Astrocyte of the hippocampus (primary cell): ENCODE measurements around the gene PCDHGA6.
A peak's percentile ranks its signal among the peaks of the same experiment; 100 is the strongest.

Experiments
- DNase-seq: peaks from one replicate; pipeline ENCODE4 v3.0.0; 2011; ENCODE audit warnings: low read depth, low spot score

Gene PCDHGA6

GRCh38 chr5:141419074-141419880, 45.6 kb downstream of the PCDHGA6 start:
- no peak for DNase-seq

- DNase-seq = peak; percentile 69
These were observed 47.3 kb downstream of the PCDHGA6 start, which contains the start of gene PCDHGA11 for GRCh38 chr5:141420855-141421488. TSS of gene PCDHGA11 (plus strand) at chr5:141421051. CDS start at chr5:141421228, 177 bp downstream.

- DNase-seq = no peak
These were observed 47.8 kb downstream of the PCDHGA6 start for GRCh38 chr5:141421489-141421855.

- DNase-seq = no peak
These were observed 49.1 kb downstream of the PCDHGA6 start for GRCh38 chr5:141422742-141423291.

DNA sequence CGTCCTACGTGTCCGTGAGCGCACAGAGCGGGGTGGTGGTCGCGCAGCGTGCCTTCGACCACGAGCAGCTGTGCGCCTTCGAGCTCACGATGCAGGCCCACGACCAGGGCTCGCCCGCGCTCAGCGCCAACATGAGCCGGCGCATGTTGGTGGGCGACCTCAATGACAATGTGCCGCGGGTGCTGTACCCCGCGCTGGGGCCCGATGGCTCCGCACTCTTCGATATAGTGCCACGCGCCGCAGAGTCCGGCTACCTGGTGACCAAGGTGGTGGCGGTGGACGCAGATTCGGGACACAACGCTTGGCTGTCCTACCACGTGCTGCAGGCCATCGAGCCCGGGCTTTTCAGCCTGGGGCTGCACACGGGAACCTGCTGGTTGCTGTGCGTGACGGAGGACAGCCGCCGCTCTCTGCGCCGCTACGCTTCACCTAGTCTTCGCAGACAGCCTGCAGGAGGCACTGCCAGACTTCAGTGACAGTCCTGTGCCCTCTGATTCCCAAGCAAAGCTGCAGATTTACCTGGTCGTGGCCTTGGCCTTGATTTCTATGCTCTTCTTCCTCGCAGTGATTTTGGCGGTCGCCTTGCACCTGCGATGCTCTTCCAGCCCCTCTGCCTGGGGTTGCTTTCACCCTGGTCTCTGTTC, 54.2 kb downstream of the PCDHGA6 start:
- DNase-seq = no peak
